GM19455 (cell line): ENCODE data around the gene PTPRN2.

Source experiments
- ATAC-seq: cut with Tn5 transposase; IDR thresholded peaks from one replicate; pipeline ENCODE4 v1.9.1; 2021; ENCODE audit not compliant: unreplicated experiment

The PTPRN2 gene

GRCh38 chr7:158129037-158130022, 458.3 kb downstream of the PTPRN2 start:
- ATAC-seq: no peak

- no peak for ATAC-seq
Observed at GRCh38 chr7:158128572-158128971, 459.1 kb downstream of the PTPRN2 start.

GRCh38 chr7:158127241-158127640, 460.4 kb downstream of the PTPRN2 start:
- ATAC-seq: no peak

GRCh38 chr7:158126661-158127060, 461.0 kb downstream of the PTPRN2 start:
- no peak for ATAC-seq

- no peak for ATAC-seq
Observed at GRCh38 chr7:158125721-158126120, 461.9 kb downstream of the PTPRN2 start.

- ATAC-seq: no peak
Observed at GRCh38 chr7:158125091-158125490, 462.5 kb downstream of the PTPRN2 start.

GRCh38 chr7:158124671-158125079, 462.9 kb downstream of the PTPRN2 start:
- ATAC-seq: no peak

- ATAC-seq: no peak
Observed at GRCh38 chr7:158123753-158124152, 463.9 kb downstream of the PTPRN2 start.

DNA sequence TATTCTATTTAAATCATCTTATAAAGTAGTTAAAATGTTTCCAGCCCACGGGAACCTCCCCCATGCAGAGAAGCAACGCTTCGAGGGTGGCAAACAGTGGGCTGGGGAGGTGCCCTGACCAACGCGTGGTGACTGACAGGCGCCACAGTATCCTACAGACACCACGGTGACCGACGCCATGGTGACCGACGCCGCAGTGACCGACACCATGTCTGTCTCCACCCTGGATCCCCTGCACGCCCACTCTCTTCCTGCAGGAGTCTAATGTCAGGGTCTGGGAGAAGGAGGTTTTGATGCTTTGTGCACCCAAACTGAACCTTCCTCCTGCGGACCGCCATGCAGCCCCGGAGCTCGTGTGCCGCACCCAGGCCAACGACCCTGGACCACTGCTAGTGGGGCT, 464.4 kb downstream of the PTPRN2 start:
- ATAC-seq: no peak

DNA sequence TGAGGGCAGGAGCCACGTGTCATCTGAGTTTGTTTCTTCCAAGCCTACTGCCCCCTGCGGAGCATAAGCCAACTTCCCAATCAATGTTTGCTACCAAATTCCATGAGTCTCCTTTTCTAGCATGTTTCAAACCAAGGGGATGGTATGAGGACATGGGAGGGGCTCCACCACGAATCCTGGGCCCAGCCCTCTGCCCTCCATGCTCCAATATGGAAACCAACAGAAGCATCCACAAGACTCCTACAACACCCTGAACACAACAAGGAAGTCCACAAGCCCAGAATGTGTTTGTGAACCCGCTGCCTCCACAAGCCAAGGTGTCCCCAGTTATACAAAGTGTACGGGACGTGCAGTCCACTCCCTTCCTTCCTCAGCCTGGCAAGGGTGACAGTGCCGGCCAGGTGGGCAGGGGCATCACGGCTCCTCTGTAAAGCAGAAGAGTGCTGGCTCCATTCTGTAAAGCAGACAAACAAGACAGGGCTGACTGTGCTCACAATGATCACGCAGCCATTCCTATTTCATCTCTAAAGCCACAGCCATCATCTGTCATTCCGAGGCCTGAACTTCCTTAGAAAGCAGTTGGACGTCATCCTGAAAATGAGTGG, 466.1 kb downstream of the PTPRN2 start:
- ATAC-seq: no peak

DNA sequence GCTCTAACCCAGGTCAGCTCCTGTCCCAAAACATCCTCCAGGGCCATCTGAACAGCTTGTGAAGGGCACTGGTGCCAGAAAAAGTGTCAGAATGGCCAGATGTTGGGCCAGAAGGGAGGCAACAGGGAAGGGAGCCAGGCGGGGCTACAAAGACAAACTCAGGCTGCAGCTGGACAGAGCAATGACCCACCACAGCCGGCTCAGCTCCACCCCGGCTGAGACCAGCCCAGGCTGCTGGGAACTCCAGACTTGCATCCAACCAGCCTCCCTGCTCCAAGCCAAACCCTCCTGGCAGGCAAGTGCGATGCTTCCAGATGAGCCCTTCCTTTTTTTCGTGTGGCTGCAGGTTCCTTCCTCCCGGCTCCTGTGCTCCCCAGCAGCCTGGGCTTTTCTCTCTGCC, 466.9 kb downstream of the PTPRN2 start:
- ATAC-seq: no peak

- no peak for ATAC-seq
Observed at GRCh38 chr7:158120316-158120715, 467.3 kb downstream of the PTPRN2 start.

DNA sequence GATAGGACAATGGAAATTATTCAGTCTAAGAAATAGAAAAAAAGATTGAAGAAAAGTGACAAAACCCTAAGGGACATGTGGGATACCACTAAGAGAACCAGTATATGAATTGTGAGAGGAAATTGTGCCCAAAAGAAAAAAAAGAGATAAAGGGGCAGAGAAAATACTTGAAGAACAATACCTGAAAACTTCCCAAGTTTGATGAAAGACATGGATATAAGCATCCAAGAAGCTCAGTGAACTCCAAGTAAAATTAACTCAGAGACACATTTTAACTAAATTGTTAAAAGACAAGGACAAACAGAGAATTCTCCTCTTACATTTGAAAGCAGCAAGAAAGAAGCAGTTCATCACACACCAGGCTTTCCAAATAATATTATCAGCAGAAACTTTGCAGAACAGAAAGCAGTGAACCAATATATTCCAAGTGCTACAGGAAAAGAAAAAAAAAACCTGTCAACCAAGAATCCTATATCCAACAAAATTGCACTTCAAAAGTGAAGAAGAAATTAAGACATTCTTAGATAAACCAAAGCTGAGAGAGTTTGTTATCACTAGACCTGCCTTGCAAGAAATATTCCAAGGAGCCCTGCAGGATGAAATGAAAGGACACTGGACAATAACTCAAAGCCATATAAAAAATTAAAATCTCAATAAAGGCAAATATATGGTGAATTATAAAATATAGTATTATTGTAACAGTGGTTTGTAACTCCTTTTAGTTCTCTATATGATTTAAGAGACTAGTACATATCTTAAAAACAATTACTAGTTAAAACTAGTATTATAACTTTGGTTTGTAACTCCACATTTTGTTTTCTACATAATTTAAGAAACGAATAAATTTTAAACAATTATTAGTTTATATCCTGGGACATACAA, 470.0 kb downstream of the PTPRN2 start:
- ATAC-seq: no peak

DNA sequence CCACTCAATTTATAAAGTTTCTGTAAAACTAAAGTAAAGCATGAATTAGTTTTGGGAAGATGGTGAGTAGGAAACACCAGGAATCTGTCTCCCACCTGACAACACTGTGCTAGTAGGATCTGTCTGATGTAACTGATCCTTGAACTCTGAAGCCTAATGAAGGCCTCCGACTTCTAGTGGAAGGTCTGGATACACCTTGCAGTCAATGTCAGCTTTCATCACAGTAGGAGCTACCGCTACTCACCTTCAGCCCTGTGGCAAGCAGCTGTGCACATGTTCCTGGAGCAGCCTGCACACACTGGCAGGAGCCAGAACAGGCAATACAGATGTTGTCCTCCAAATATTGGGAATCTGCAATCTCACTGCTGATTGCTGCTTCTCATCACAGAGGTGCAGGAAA, 471.4 kb downstream of the PTPRN2 start:
- no peak for ATAC-seq

- no peak for ATAC-seq
Observed at GRCh38 chr7:158114056-158114850, 473.4 kb downstream of the PTPRN2 start.

DNA sequence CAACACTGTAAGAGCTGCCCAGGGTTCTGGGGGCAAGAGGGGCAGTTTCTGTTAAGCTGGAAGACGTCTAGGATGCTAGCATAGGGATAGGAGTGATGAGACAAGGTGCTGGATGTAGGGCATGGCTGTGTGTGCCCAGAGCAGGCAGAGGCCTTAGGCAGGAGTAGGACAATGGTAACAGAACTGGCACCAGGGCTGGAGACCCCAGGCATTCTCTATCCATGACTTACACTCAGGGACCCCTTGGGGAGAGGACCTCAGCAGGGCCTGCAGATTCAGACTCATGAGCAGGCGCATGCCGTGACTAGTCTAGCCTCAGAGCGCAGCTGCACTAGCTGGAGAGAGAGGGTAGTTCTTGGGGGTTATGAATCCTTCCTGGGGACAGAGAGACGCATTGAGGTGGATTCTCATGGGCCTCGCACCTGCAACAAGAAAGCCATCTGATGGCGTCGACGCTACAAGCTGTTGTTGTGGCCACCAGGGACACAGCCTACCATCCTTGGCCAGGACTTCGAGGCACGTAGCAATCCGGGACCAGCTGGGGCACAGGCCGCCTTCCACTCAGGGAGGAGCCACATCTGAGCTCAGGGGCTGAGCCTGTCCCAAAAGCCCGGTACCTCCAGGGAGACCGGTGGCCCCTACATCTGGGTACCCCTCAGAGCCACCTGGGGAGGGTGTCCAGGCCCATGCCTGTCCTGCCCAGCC, 474.1 kb downstream of the PTPRN2 start:
- no peak for ATAC-seq

DNA sequence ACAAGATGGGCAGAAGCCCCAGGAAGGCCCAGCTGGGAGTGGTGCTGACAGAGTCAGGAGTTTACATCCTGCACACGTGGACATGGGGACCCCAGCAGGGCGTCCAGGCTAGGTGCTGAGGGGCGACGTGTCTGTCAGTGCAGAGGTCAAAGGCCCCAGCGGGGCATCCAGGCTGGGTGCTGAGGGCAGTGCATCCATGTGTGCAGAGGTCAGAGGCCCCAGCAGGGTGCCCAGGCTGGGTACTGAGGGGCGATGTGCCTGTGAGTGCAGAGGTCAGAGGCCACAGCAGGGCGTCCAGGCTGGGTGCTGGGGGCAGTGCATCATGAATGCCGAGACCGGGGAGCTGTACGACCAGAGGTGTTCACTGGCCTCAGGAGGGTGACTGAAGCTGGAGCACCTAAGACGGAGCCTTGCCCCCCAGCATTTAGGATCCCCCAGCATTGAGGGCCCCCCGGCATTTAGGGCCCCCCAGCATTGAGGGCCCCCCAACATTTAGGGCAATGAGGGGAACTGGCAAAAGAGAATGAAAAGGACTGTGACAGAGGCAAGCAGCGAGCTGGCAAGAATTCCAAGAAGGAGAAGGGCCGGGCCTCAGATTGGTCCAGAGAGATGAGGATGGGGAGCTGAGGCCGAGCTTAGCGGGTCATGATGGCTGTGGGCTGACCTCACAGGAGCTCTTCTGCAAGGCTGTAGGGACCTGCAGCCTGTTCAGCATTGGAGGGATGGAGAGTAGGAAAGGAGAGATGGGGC, 474.9 kb downstream of the PTPRN2 start:
- ATAC-seq: no peak

DNA sequence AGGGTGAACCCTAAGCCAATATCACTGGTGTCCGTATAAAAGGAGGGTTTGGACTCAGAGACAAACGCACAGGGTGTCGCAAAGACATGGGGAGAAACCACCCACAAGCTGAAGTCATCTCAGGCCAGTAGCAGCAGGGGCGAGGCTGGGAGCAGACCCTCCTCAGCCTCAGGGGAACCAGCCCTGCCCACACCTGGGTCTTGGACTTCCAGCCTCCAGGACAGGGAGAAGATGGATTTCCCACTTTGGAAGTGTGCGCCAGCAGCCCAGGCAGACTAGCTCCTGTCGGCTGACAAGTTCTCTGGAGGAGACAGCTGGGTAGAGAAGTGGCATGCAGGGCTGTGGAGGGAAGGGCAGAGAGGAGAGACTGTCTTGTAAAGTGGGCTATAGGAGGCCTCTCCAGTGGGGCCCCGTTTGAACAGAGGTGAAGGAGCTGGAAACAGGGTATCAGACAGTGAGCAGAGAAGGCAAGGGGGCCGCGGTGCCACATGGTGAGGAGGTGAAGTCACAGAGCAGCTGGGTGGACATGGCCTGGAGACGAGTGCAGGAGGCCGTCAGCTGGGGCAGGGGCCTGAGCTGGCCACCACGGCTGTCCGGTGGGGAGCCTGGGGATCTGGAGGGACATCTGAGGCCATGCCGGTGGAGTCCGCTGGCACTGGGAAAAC, 475.6 kb downstream of the PTPRN2 start:
- ATAC-seq: no peak
